ENCODE data around the gene HNRNPC.
A peak's percentile ranks its signal among the peaks of the same experiment; 100 is the strongest.
"Not testable (repeated sequence)": the region's sequence is repeated elsewhere in the genome, so short reads cannot be mapped to it uniquely, and the experiment has no call there.

Gene HNRNPC

GRCh38 chr14:21191809-21192446, 77.3 kb downstream of the HNRNPC start:
- DNase-seq (peak; percentile 72), ATAC-seq (peak; percentile 94)

DNA sequence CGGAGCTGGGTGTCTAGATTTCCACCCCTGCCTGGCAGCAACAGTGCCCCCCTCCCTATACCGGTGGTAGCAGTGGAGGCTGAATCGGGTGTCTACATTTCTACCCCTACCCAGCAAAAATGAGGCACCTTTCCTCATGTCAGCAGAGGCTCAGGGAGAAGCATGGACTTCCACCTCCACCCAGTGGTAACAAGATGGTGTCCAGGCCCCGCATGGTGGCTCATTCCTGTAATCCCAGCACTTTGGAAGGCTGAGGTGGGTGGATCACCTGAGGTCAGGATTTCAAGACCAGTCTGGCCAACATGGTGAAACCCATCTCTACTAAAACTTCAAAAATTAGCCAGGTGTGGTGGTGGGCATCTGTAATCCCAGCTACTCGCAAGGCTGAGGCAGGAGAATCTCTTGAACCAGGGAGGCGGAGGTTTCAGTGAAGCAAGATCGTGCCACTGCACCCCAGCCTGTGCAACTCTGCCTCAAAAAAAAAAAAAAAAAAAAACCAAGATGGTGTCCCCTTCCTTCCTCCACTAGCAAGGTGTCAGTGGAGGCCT, 77.9 kb downstream of the HNRNPC start:
- no peak for DNase-seq
- ATAC-seq: no peak

- DNase-seq (no peak), ATAC-seq (no peak)
These were observed 83.8 kb downstream of the HNRNPC start for GRCh38 chr14:21185491-21185890.

DNA sequence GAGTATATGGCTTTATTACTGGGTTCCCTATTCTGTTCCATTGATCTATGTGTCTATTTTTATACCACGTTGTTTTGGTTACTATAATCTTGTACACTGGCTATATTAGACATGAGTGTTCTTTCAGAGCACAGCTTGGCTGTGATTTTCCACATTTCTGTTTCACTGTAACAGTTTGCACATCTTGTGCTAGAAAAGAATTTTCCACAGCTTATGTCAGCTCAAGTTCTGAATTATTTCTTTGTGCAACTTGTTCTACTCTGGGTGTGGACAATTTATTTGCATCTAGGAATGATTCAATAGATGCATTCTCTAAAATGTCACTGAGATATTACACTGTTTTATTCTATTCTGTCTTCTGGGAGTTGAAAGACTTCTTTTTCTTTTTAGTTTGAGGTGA, 85.0 kb downstream of the HNRNPC start:
- no peak for DNase-seq
- no peak for ATAC-seq

GRCh38 chr14:21182166-21182565, 87.1 kb downstream of the HNRNPC start:
- no peak for ATAC-seq

GRCh38 chr14:21171128-21171527, 98.1 kb downstream of the HNRNPC start:
- DNase-seq (no peak), ATAC-seq (no peak)

More at GRCh38 chr14:21182166-21182565, 87.1 kb downstream of the HNRNPC start:
- DNase-seq: no peak

- ATAC-seq: no peak
- no peak for DNase-seq
These were observed 99.7 kb downstream of the HNRNPC start for GRCh38 chr14:21169573-21169972.

DNA sequence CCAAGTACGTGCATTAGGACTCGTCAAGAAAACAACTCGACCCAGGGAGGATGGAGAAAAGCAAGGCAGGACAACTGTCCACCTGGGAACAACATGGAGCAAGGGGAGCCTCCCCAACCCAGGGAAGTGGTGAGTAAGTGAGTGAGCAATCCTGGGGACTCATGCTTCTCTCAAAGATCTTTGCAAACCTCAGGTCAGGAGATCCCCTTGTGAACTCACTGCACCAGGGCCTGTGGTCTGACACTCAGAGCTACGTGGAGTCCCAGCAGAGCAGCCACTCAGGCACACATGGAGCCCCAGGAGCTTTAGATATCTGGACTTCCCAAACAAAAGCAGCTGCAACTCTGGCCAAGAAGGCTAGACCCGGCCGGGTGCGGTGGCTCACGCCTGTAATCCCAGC, 101.2 kb downstream of the HNRNPC start:
- DNase-seq (no peak), ATAC-seq (peak; percentile 43)

DNA sequence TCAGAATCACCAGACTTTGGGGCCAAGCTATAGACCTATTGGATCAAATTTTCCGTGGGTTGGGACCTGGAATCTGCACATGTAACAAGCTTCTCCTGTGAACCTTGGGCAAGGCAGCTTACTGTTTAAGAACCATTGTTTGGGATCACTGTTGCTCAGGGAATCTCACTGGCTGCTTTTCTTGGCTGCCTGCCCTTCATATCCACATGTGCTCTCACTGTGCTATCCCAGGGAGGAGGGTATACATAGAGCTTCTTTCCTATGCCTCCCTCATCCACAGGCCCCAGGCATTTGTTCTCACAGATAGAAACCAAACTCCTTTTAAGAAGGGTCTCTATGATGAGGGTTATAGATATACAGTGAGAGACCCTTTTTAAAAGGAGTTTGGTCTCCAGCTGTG, 103.6 kb downstream of the HNRNPC start:
- DNase-seq, ATAC-seq: not testable (repeated sequence)

GRCh38 chr14:21165002-21165605, 104.1 kb downstream of the HNRNPC start:
- not testable (repeated sequence) for ATAC-seq, DNase-seq

DNA sequence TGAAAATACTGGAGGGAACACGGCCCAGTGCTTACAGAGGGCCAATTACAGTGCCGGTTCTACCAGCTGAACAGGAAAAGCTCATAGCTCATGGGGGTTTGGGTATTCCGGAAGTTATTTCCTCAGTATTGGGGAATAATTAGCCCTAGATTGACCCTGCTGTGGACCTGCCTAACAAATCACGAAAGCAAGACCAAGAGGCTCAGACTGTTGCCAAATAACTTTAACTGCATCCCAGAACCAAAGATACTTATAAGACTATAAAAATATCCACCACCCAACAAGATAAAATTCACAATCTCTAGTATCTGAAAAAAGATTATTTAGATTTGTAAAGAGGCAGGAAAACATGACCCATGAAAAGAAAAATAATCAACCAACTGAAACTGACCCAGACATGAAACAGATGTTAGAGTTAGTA, 105.4 kb downstream of the HNRNPC start:
- DNase-seq: no peak
- ATAC-seq: no peak

DNA sequence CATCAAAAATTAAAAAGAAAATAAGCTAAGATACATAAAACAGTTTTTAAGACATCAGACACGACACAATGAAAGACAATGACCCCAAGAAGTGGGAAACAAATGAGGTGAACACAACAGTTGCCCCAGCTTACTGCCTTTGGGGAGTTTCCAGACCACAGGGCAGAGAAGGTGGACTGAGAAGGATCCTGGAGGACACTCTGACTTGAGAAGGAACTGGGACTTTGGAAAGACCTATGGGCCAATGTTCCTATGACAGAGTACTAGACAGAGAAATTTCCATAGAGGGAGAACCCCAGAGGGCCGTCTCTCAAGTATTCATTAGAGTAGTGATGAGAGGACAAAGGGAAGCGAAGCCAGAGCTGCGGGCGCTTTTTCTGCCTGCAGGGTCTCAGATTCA, 107.2 kb downstream of the HNRNPC start:
- ATAC-seq: no peak

DNA sequence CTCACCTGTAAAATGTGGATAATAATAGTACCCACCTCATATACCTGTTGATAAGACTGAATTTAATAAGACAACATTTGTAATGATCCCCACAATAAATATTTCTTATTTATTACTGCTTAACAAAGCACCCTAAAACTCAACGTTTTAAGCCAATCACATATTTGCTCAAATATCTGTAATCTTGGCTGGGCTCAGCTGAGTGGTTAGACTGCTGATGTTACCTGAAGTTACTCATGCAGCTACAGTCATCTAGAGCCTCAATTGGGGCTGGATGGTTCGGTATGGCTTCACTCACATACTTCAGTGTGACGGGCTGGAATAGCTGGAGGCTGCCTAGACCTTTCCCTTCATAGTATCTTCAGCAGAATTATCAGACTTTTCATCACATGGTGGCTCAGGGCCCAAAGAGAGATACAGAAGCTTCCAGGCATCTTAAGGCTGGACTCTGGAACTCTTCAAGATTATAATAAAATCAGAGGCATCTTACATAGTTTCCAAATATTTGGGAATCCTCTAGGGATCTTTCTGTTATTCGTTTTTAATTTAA, 109.1 kb downstream of the HNRNPC start:
- ATAC-seq: no peak
- no peak for DNase-seq

More for the DNA sequence above, 107.2 kb downstream of the HNRNPC start:
- no peak for DNase-seq
